GM19025 (cell line): ENCODE results near the gene EFNB2.
A peak's percentile ranks its signal among the peaks of the same experiment; 100 is the strongest.

Source experiments
- ATAC-seq: cut with Tn5 transposase; IDR thresholded peaks from one replicate; pipeline ENCODE4 v1.9.1; 2021; ENCODE audit warnings: mild to moderate bottlenecking, low read depth, moderate library complexity; ENCODE audit not compliant: unreplicated experiment

Gene EFNB2

GRCh38 chr13:106503730-106504453 is 31.6 kb downstream of the EFNB2 start:
- no peak for ATAC-seq

- ATAC-seq = no peak
These were observed 32.2 kb downstream of the EFNB2 start for GRCh38 chr13:106503272-106503671.

- no peak for ATAC-seq
These were observed 35.0 kb downstream of the EFNB2 start for GRCh38 chr13:106500445-106500844.

GRCh38 chr13:106499896-106500295 is 35.6 kb downstream of the EFNB2 start:
- peak; percentile 71 for ATAC-seq

GRCh38 chr13:106499113-106499512 is 36.3 kb downstream of the EFNB2 start:
- no peak for ATAC-seq

- no peak for ATAC-seq
These were observed 36.9 kb downstream of the EFNB2 start for GRCh38 chr13:106498571-106498970.

- no peak for ATAC-seq
These were observed 37.3 kb downstream of the EFNB2 start for GRCh38 chr13:106498158-106498557.

GRCh38 chr13:106497079-106497478 is 38.4 kb downstream of the EFNB2 start:
- no peak for ATAC-seq

GRCh38 chr13:106496072-106496997 is 39.1 kb downstream of the EFNB2 start:
- no peak for ATAC-seq

- no peak for ATAC-seq
These were observed 40.5 kb downstream of the EFNB2 start for GRCh38 chr13:106494936-106495335.

- no peak for ATAC-seq
These were observed 41.0 kb downstream of the EFNB2 start for GRCh38 chr13:106494506-106494905.

GRCh38 chr13:106493533-106494220 is 41.8 kb downstream of the EFNB2 start:
- ATAC-seq = peak; percentile 81

- no peak for ATAC-seq
These were observed 42.6 kb downstream of the EFNB2 start for GRCh38 chr13:106492588-106493475.

- no peak for ATAC-seq
These were observed 43.4 kb downstream of the EFNB2 start for GRCh38 chr13:106491928-106492587.

GRCh38 chr13:106491463-106491862 is 44.0 kb downstream of the EFNB2 start:
- no peak for ATAC-seq

- no peak for ATAC-seq
These were observed 44.7 kb downstream of the EFNB2 start for GRCh38 chr13:106490569-106491321.

GRCh38 chr13:106489849-106490568 is 45.5 kb downstream of the EFNB2 start:
- no peak for ATAC-seq

GRCh38 chr13:106488686-106489085 is 46.8 kb downstream of the EFNB2 start:
- no peak for ATAC-seq
